Small intestine (tissue), 7 donors: ENCODE measurements around the gene NKX2-4. TPM values are rescaled to one million over a fixed set of nuclear protein-coding genes. Genes with fewer than 3 reads are reported as not detected.
A peak's percentile ranks its signal among the peaks of the same experiment; 100 is the strongest.

Experiments
- DNase-seq, 2 donors: peaks; one replicate each; pipeline versions ENCODE4 v3.0.0 to v3.0.0-alpha.2; 2013
- FAIRE-seq: peaks from 2 replicates; lab custom pipeline; 2012; peaks lifted over from hg19 to GRCh38; lab: Jason Lieb, UNC
- H3K27ac ChIP-seq, 3 donors: one replicate each; pipeline ENCODE4 v1.5.1; 2013; ENCODE audit warnings: low read length in 2 of 3, mild to moderate bottlenecking in 2 of 3, control low read depth in 1 of 3, inconsistent platforms in 1 of 3, low read depth in 1 of 3, moderate library complexity in 1 of 3
- H3K27me3 ChIP-seq, 3 donors: one replicate each; pipeline ENCODE4 v1.6.1; 2013; ENCODE audit warnings: low read length in 3 of 3, inconsistent platforms in 1 of 3; ENCODE audit not compliant: control insufficient read depth in 3 of 3, insufficient read depth in 3 of 3
- H3K36me3 ChIP-seq, 3 donors: one replicate each; pipeline ENCODE4 v1.6.1; 2013; ENCODE audit warnings: low read length in 3 of 3, inconsistent platforms in 1 of 3, low read depth in 1 of 3, mild to moderate bottlenecking in 1 of 3, moderate library complexity in 1 of 3; ENCODE audit not compliant: control insufficient read depth in 3 of 3, insufficient read depth in 2 of 3
- H3K4me1 ChIP-seq, 3 donors: one replicate each; pipeline ENCODE4 v1.6.1; 2013; ENCODE audit warnings: low read length in 2 of 3, inconsistent platforms in 1 of 3, low read depth in 1 of 3, mild to moderate bottlenecking in 1 of 3, moderate library complexity in 1 of 3; ENCODE audit not compliant: control insufficient read depth in 3 of 3, insufficient read depth in 2 of 3
- H3K4me3 ChIP-seq, 3 donors: one replicate each; pipeline ENCODE4 v1.5.1; 2013; ENCODE audit warnings: low read length in 3 of 3, control low read depth in 1 of 3, inconsistent platforms in 1 of 3, low read depth in 1 of 3, mild to moderate bottlenecking in 1 of 3, moderate library complexity in 1 of 3
- H3K9me3 ChIP-seq, 2 donors: one replicate each; pipeline ENCODE4 v1.6.1; 2013; ENCODE audit warnings: low read depth in 1 of 2, low read length in 1 of 2; ENCODE audit not compliant: control insufficient read depth in 2 of 2, insufficient read depth in 1 of 2
- WGBS, 3 donors: extraction: QIAGEN DNeasy Blood & Tissue Kit; methylation state at CpG; one replicate each; pipeline ENCODE4 v1.1.7; 2013; 5-methylcytosine and 5-hydroxymethylcytosine counted together
- polyA plus RNA-seq, 4 donors: library from polyadenylated mRNA; stranded (reverse) in 3 of 4; unstranded in 1 of 4; fragments of 200-250 nt in 3 of 4; fragments of 120-200 nt in 1 of 4; gene quantifications; one replicate each; pipeline versions ENCODE4 v1.2.1 to v1.2.3, GENCODE V29; 2013
- donor health status: healthy with polysubstance abuse.
- donor health status: control.
- donor health status: control.
- donor health status: Bipolar disorder and iron deficiency.
- donor health status: healthy.

The NKX2-4 gene
- polyA plus RNA-seq, 4 donors: not detected

DNA sequence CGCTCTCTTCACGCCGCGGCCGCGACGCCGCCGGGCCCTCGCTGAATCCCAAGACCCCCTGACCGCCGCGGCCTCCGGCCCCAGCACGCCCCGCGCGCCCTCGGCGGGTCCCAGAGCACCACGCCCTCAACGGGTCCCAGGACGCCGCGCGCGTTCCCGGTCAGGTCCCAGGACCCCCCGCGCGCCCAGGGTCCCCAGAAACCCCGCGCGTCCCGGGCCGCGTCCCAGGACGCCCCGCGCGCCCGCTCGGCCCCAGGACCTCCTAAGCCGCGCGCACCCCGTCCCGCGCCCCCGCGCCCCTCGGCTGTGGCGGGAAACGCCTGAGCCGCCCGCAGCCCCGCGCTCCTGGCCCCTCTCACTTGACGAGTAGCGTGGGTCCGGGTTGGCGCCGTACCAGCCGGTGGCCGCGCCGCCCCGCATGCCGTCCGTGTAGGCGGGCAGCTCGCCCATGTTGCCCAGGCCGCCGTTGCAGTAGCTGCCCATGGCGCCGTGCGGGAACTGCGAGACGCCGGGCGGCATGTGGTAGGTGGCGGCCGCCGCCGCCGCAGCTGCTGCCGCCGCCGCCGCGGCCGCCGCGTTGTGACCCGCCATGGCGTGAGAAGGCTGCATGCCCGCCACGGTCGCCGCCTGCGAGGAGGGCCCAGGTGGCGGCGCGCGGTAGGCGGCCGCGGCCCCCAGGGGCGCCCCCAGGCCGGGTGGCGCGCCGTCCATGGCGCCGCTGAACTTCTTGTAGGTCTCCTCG, 556 bp downstream of the NKX2-4 start:
- H3K9me3 ChIP-seq: peaks cover 0 to 2% of the 10 kb centered on the region in 2 donors
- peak overlapping the region in 1 of 3 donors; percentile 43 for H3K4me3 ChIP-seq
- DNase-seq (peak in 1 of 2 donors; percentile 42), FAIRE-seq (no peak)
- H3K27me3 ChIP-seq: peaks cover 22 to 50% (median 27%) of the 10 kb centered on the region in 3 donors
- 3 to 8% (median 3%) methylated on average over 43 to 116 of the region's 116 CpGs for WGBS, 3 donors
- peaks cover 0 to 5% (median 2%) of the 10 kb centered on the region in 3 donors for H3K4me1 ChIP-seq
- no peak overlapping the region for H3K27ac ChIP-seq
- H3K36me3 ChIP-seq: no peaks in the 10 kb centered on the region

DNA sequence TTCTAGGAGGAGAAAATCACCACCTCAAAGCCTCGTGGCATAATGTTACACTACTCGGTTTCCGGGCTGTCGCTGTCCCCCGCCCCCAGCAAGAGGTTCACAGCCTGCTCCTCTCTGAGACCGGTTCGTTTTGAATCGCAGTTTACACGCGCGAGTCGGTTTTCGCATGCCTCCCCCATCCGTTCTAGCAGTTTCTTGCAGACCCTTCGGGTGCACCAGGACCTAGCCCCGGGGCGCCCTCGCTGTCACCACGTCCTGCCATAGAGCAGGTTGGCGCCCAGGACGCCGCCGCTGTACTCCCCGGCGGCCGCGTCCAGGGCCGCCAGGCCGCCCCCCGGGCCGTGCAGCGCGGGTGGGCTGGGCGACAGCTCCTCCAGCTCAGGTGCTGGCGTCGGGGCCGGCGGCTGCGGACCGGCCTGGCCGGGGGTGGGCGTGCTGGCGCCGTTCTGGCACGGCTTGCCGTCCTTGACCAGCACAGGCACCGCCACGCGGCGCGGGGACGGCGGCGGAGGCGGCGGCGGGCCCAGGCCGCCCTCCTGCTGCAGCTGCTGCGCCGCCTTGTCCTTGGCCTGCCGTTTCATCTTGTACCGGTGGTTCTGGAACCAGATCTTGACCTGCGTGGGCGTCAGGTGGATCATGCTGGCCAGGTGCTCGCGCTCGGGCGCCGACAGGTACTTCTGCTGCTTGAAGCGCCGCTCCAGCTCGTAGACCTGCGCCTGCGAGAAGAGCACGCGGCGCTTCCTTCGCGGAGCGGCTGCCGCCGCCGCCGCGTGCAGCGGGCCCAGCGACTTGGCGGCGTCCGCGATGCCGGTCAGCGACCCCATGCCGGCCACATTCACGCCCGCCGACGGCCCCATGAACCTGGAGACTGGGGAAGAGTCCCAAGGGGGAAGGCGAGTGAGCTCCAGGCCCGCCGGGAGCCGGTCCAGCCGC, 1.4 kb downstream of the NKX2-4 start:
- DNase-seq: peak in 1 of 2 donors; percentile 65
- H3K27me3 ChIP-seq: peaks cover 22 to 54% (median 33%) of the 10 kb centered on the region in 3 donors
- FAIRE-seq: no peak

DNA sequence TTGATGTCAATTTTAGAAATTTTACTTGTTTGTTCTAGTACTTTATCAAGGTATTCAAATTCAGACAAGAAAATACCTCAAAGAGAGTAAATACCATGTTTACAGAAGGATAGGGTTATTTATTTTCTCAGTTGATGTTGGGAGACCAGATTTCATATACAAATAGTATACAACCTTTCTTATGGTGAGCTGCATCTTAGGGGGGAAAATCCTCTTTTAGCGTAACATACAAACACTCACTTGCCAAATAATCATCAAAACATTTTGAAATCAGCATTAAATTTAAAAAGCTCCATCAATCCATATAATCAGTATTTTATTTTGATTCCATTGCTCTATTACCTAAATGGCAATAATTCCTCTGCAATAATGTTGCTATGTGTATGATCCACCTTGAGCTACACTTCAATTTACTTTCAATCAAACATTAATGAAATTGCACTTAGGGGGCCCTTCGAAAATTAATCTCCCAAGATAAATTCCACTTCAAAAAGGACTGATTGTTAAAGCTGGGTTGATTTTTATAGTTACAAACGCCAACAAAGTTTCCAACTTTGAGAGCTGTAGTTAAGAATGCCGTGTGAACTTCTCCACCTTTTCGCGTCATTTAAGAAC, 2.2 kb downstream of the NKX2-4 start:
- Histone ChIP-seq H3K27me3 (peaks cover 22 to 51% (median 35%) of the 10 kb centered on the region in 3 donors), H3K4me1 (peaks cover 0 to 5% (median 3%) of the 10 kb centered on the region in 3 donors), H3K4me3 (no peak overlapping the region), H3K27ac (no peak overlapping the region), H3K9me3 (peaks cover 0 to 2% of the 10 kb centered on the region in 2 donors), H3K36me3 (no peaks in the 10 kb centered on the region)
- DNase-seq (peak in 1 of 2 donors; percentile 8), FAIRE-seq (no peak)
- WGBS, 3 donors: 8 to 12% (median 12%) methylated on average over 6 of the region's 6 CpGs

More for the DNA sequence above, 1.4 kb downstream of the NKX2-4 start:
- Histone ChIP-seq H3K36me3 (no peaks in the 10 kb centered on the region), H3K27ac (no peak overlapping the region), H3K4me3 (peak overlapping the region in 1 of 3 donors; percentile 43), H3K9me3 (peaks cover 0 to 2% of the 10 kb centered on the region in 2 donors), H3K4me1 (peaks cover 0 to 5% (median 3%) of the 10 kb centered on the region in 3 donors)
- 3 to 7% (median 3%) methylated on average over 76 to 103 of the region's 103 CpGs for WGBS, 3 donors

DNA sequence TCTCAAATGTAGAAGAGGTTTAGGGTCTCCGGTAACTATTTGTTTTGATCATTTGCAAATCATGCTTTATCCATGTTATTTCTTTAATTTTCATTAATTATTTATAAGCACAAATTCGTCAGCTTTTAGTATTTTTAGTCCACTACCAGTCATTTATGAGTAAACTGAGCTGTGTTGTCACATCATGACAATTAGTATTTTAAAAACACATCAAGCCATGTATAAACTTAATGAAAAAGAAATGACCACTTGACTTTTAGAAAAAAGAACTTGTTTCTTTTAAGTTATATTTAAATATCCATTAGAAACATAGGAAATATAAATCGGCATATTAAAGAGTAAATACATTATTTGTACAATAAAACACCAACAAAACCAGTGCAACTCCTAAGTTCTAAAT, 2.8 kb downstream of the NKX2-4 start:
- Histone ChIP-seq H3K27me3 (peaks cover 22 to 51% (median 35%) of the 10 kb centered on the region in 3 donors), H3K4me1 (peaks cover 0 to 5% (median 3%) of the 10 kb centered on the region in 3 donors), H3K9me3 (peaks cover 0 to 2% of the 10 kb centered on the region in 2 donors), H3K4me3 (no peak overlapping the region), H3K36me3 (no peaks in the 10 kb centered on the region), H3K27ac (no peak overlapping the region)
- no peak for DNase-seq
- WGBS, 3 donors: 16 to 26% (median 19%) methylated on average over 3 of the region's 3 CpGs
- peak; percentile 79 for FAIRE-seq

DNA sequence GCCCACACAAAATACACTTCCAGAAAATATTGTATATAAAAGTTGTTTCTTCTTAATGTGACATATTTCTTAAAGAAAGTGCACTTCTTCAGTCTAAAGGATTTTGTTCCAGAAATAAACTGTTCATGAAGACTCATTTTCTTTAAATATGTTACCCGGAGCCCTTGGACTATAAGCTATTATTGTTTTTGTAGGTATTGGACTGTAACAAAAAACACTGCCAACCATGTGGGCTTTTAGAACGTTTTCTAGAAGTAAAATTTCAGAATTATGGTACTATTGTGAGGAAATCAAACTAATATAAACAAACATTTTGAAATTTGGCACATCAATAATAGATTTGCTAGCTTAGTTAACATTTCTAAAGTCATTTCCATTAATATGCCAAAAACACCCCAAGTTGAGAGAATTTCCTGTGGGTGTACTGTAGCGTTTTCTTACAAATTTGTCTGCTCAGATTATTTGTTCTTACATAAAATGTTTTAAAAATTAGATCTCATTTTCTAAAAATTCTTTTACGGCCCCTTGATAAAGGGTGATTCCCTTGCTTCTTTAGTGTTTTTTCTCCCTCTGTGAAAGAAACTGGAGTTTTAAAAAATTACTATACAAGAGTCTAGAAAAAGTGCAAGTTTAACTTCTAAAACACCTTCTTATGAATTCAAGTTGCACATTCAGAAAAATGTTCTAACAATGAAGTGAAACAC, 3.4 kb downstream of the NKX2-4 start:
- Histone ChIP-seq H3K4me3 (no peak overlapping the region), H3K4me1 (peaks cover 0 to 5% (median 3%) of the 10 kb centered on the region in 3 donors), H3K36me3 (no peaks in the 10 kb centered on the region), H3K9me3 (peaks cover 0 to 2% of the 10 kb centered on the region in 2 donors), H3K27ac (no peak overlapping the region), H3K27me3 (peaks cover 22 to 48% (median 35%) of the 10 kb centered on the region in 3 donors)
- DNase-seq (no peak), FAIRE-seq (no peak)
- 38 to 41% (median 41%) methylated on average over 4 of the region's 4 CpGs for WGBS, 3 donors

DNA sequence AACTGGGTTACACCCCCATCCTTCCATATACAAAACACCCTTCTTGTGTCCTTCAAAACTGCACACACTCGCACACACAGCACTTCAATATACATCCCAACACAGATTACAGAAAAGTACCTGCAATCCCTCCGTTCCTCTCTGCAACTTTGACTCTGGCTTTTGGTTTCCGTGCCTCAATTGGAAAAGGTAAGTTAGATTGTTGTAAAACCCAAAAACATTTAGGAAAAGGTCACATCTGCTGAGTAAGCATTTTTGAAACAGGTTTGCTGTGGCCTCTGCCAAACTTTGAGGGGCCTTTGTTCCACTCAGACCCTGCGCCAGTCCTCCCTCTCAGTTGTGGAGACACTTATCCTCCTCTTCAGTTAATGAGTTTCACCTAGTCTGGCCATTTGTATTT, 4.2 kb downstream of the NKX2-4 start:
- WGBS, 3 donors: 30 to 46% (median 30%) methylated on average over 4 of the region's 4 CpGs
- Histone ChIP-seq H3K4me3 (no peak overlapping the region), H3K4me1 (peaks cover 0 to 5% (median 3%) of the 10 kb centered on the region in 3 donors), H3K9me3 (peaks cover 0 to 2% of the 10 kb centered on the region in 2 donors), H3K27ac (no peak overlapping the region), H3K36me3 (no peaks in the 10 kb centered on the region), H3K27me3 (peaks cover 22 to 46% (median 35%) of the 10 kb centered on the region in 3 donors)
- FAIRE-seq (no peak), DNase-seq (peak in 1 of 2 donors; percentile 15)

DNA sequence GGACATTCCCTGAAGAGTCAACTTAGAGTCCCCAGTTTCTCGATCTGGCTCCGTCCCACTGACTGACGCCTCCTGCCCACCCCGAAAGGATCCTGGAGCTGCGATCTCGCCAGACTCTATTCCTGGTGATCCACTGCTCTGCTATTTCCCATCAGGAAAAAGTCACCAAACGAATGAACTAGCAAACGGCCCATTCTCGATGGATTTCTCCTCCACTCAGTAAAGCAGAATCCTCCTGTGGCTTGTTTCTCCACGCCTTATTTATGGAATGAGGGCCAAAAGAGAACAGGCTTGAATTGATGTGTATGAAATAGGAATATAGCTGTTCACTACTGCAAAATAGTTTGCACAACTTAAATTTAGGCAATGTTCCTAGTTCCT, 5.4 kb downstream of the NKX2-4 start:
- Histone ChIP-seq H3K36me3 (peaks cover 0 to 3% (median 0%) of the 10 kb centered on the region in 3 donors), H3K4me3 (no peak overlapping the region), H3K27ac (no peak overlapping the region), H3K27me3 (peaks cover 14 to 37% (median 28%) of the 10 kb centered on the region in 3 donors), H3K9me3 (no peaks in the 10 kb centered on the region), H3K4me1 (peaks cover 0 to 5% (median 3%) of the 10 kb centered on the region in 3 donors)
- DNase-seq (peak in 1 of 2 donors; percentile 40), FAIRE-seq (no peak)
- WGBS, 3 donors: 15 to 29% (median 17%) methylated on average over 10 of the region's 10 CpGs
